H9 (cell line): ENCODE data around the gene ADAMTSL5. TPM values are rescaled to one million over a fixed set of nuclear protein-coding genes. Genes with fewer than 3 reads are reported as not detected.

Experiments used
- DNase-seq: peaks from one replicate; pipeline ENCODE4 v3.0.0-alpha.2; 2017
- H2AFZ ChIP-seq: one replicate; pipeline ENCODE4 v1.6.1; 2013; ENCODE audit warnings: mild to moderate bottlenecking, low read length, control low read depth, moderate library complexity
- H2AK5ac ChIP-seq: 2 replicates; pipeline ENCODE4 v1.6.1; 2013; ENCODE audit warnings: low read length, control low read depth, mixed read lengths; ENCODE audit not compliant: insufficient read length
- H2BK120ac ChIP-seq: one replicate; pipeline ENCODE4 v1.6.1; 2013; ENCODE audit warnings: low read depth, mild to moderate bottlenecking, low read length, control low read depth, inconsistent platforms; ENCODE audit not compliant: poor library complexity, severe bottlenecking
- H2BK12ac ChIP-seq: 2 replicates; pipeline ENCODE4 v1.6.1; 2013; ENCODE audit warnings: low read length, control low read depth, mixed read lengths, low read depth; ENCODE audit not compliant: insufficient read length
- H2BK15ac ChIP-seq: 2 replicates; pipeline ENCODE4 v1.6.1; 2013; ENCODE audit warnings: low read depth, low read length, control low read depth
- H2BK20ac ChIP-seq: one replicate; pipeline ENCODE4 v1.6.1; 2013; ENCODE audit warnings: low read depth, mild to moderate bottlenecking, low read length, control low read depth, inconsistent platforms; ENCODE audit not compliant: poor library complexity, severe bottlenecking
- H2BK5ac ChIP-seq: 2 replicates; pipeline ENCODE4 v1.6.1; 2013; ENCODE audit warnings: low read length, control low read depth, mixed read lengths; ENCODE audit not compliant: insufficient read length
- H3K14ac ChIP-seq: 2 replicates; pipeline ENCODE4 v1.6.1; 2013; ENCODE audit warnings: low read length, control low read depth; ENCODE audit not compliant: insufficient read depth
- H3K18ac ChIP-seq: 2 replicates; pipeline ENCODE4 v1.6.1; 2013; ENCODE audit warnings: low read depth, mild to moderate bottlenecking, mixed read lengths, low read length, control low read depth; ENCODE audit not compliant: insufficient read length
- H3K23ac ChIP-seq: 2 replicates; pipeline ENCODE4 v1.6.1; 2013; ENCODE audit warnings: low read length, control low read depth, mixed read lengths, low read depth; ENCODE audit not compliant: insufficient read length
- H3K23me2 ChIP-seq: 2 replicates; pipeline ENCODE4 v1.6.1; 2013; ENCODE audit warnings: low read depth, mild to moderate bottlenecking, mixed read lengths, low read length, control low read depth; ENCODE audit not compliant: insufficient read length, poor library complexity, severe bottlenecking
- H3K27ac ChIP-seq: 2 replicates; pipeline ENCODE4 v1.5.1; 2013; ENCODE audit warnings: low read length, control low read depth, mixed read lengths, low read depth; ENCODE audit not compliant: insufficient read length
- H3K27me3 ChIP-seq: 2 replicates; pipeline ENCODE4 v1.6.1; 2013; ENCODE audit warnings: low read length, control low read depth, inconsistent platforms; ENCODE audit not compliant: insufficient read depth
- H3K4ac ChIP-seq: 2 replicates; pipeline ENCODE4 v1.6.1; 2013; ENCODE audit warnings: low read depth, mild to moderate bottlenecking, control low read depth, inconsistent platforms, low read length, moderate library complexity
- H3K4me1 ChIP-seq: 2 replicates; pipeline ENCODE4 v1.6.1; 2013; ENCODE audit warnings: low read length, control low read depth, inconsistent platforms; ENCODE audit not compliant: insufficient read depth
- H3K4me2 ChIP-seq: 2 replicates; pipeline ENCODE4 v1.6.1; 2013; ENCODE audit warnings: low read length, control low read depth, mixed read lengths; ENCODE audit not compliant: insufficient read length, insufficient read depth
- H3K56ac ChIP-seq: 2 replicates; pipeline ENCODE4 v1.6.1; 2013; ENCODE audit warnings: low read depth, mild to moderate bottlenecking, mixed read lengths, low read length, control low read depth; ENCODE audit not compliant: insufficient read length
- H3K79me1 ChIP-seq: 2 replicates; pipeline ENCODE4 v1.6.1; 2013; ENCODE audit warnings: low read depth, mild to moderate bottlenecking, moderate library complexity, low read length, control low read depth, inconsistent platforms; ENCODE audit not compliant: insufficient read depth, poor library complexity, severe bottlenecking
- H3K79me2 ChIP-seq: 2 replicates; pipeline ENCODE4 v1.6.1; 2013; ENCODE audit warnings: low read length, control low read depth, inconsistent platforms; ENCODE audit not compliant: insufficient read depth
- H3K9ac ChIP-seq: 2 replicates; pipeline ENCODE4 v1.6.1; 2013; ENCODE audit warnings: low read length, control low read depth, mixed read lengths; ENCODE audit not compliant: insufficient read length; ENCODE audit errors: extremely low read depth
- H3K9me3 ChIP-seq: one replicate; pipeline ENCODE4 v1.6.1; 2013; ENCODE audit warnings: low read depth, low read length, inconsistent platforms; ENCODE audit not compliant: control insufficient read depth
- H3T11ph ChIP-seq: one replicate; pipeline ENCODE4 v1.6.1; 2013; ENCODE audit warnings: mild to moderate bottlenecking, low read length, control low read depth, inconsistent platforms
- H4K20me1 ChIP-seq: one replicate; pipeline ENCODE4 v1.6.1; 2013; ENCODE audit not compliant: control insufficient read depth, insufficient read length, insufficient read depth
- H4K5ac ChIP-seq: 2 replicates; pipeline ENCODE4 v1.6.1; 2013; ENCODE audit warnings: low read depth, mild to moderate bottlenecking, mixed read lengths, low read length, control low read depth; ENCODE audit not compliant: insufficient read length
- H4K8ac ChIP-seq: replicated peaks from 2 replicates; pipeline ENCODE4 v1.6.1; 2013; ENCODE audit warnings: low read length, control low read depth, mixed read lengths, low read depth; ENCODE audit not compliant: insufficient read length
- H4K91ac ChIP-seq: 2 replicates; pipeline ENCODE4 v1.6.1; 2013; ENCODE audit warnings: low read depth, mild to moderate bottlenecking, moderate library complexity, mixed read lengths, low read length, control low read depth; ENCODE audit not compliant: insufficient read length
- H3K27ac Mint-ChIP-seq, 3 experiments: 2 replicates in 2 of 3; 3 replicates in 1 of 3; pipeline ENCODE4 v1.8.0; 2020 to 2021; ENCODE audit warnings: mixed read lengths in 3 of 3, mild to moderate bottlenecking in 1 of 3, moderate library complexity in 1 of 3
- H3K27me3 Mint-ChIP-seq: 2 replicates; pipeline ENCODE4 v1.8.0; 2021; ENCODE audit warnings: low read depth, mild to moderate bottlenecking, moderate library complexity, mixed read lengths
- H3K36me3 Mint-ChIP-seq, 3 experiments: 2 replicates in 2 of 3; 3 replicates in 1 of 3; pipeline ENCODE4 v1.8.0; 2020 to 2021; ENCODE audit warnings: low read depth in 3 of 3, mixed read lengths in 3 of 3; ENCODE audit not compliant: insufficient read depth in 1 of 3
- H3K4me1 Mint-ChIP-seq, 2 experiments: 2 replicates each; pipeline ENCODE4 v1.8.0; 2020; ENCODE audit warnings: mixed read lengths in 2 of 2
- H3K4me3 Mint-ChIP-seq, 2 experiments: 2 replicates in 1 of 2; 3 replicates in 1 of 2; pipeline ENCODE4 v1.8.0; 2020 to 2021; ENCODE audit warnings: mild to moderate bottlenecking in 2 of 2, mixed read lengths in 2 of 2, moderate library complexity in 1 of 2
- H3K9me3 Mint-ChIP-seq, 2 experiments: 2 replicates in 1 of 2; 3 replicates in 1 of 2; pipeline ENCODE4 v1.8.0; 2020; ENCODE audit warnings: mild to moderate bottlenecking in 2 of 2, mixed read lengths in 2 of 2, moderate library complexity in 1 of 2
- CTCF ChIP-seq: fragments of 200-600 bp; sonication (generic); conservative IDR thresholded peaks from 3 replicates; pipeline ENCODE4 v1.8.0; 2021; ENCODE audit warnings: antibody characterized with exemption, mild to moderate bottlenecking
- WGBS: extraction: QIAGEN DNeasy Blood & Tissue Kit; methylation state at CpG from one replicate; pipeline ENCODE4 v1.1.7; 2013; ENCODE audit warnings: missing lambda C conversion rate, low lambda C conversion rate, mixed read lengths; ENCODE audit not compliant: insufficient read length; ENCODE audit errors: extremely low coverage; 5-methylcytosine and 5-hydroxymethylcytosine counted together
- total RNA-seq: library from RNA; stranded (reverse); gene quantifications from 2 replicates; pipeline ENCODE4 v1.2.1, GENCODE V29; 2021

Gene ADAMTSL5
- total RNA-seq, 1 experiment from 2014 or later: 1.5 TPM

GRCh38 chr19:1483979-1484428, 28.8 kb downstream of the ADAMTSL5 start:
- Histone ChIP-seq H4K20me1 (no peaks in the 10 kb centered on the region), H3K27ac (no peak overlapping the region)
- no peak overlapping the region for H3K4me3 Mint-ChIP-seq

More at GRCh38 chr19:1483979-1484428, 28.8 kb downstream of the ADAMTSL5 start:
- TF ChIP-seq CTCF: no peak
- Histone ChIP-seq H3K56ac (no peak overlapping the region), H3K18ac (no peak overlapping the region), H3K9me3 (no peaks in the 10 kb centered on the region), H2AFZ (no peak overlapping the region), H3K4me2 (no peak overlapping the region), H3K4ac (no peak overlapping the region), H2BK12ac (no peak overlapping the region), H4K8ac (no peak overlapping the region), H3T11ph (no peak overlapping the region), H3K27me3 (no peaks in the 10 kb centered on the region), H3K79me2 (no peaks in the 10 kb centered on the region), H2BK20ac (no peak overlapping the region), H2AK5ac (no peak overlapping the region), H3K23me2 (no peaks in the 10 kb centered on the region), H3K9ac (no peak overlapping the region), H4K5ac (no peak overlapping the region), H3K4me1 (no peaks in the 10 kb centered on the region), H2BK15ac (no peak overlapping the region), H2BK120ac (no peak overlapping the region), H4K91ac (no peak overlapping the region), H2BK5ac (no peak overlapping the region), H3K14ac (no peak overlapping the region), H3K23ac (no peak overlapping the region), H3K79me1 (no peaks in the 10 kb centered on the region)
- Mint-ChIP-seq H3K9me3 (no peaks in the 10 kb centered on the region), H3K27me3 (no peaks in the 10 kb centered on the region; the same call in 1 of the 2 replicates), H3K27ac (no peak overlapping the region), H3K4me1 (no peaks in the 10 kb centered on the region; a peak in 1 of 4 replicates), H3K36me3 (peaks cover 0 to 2% (median 0%) of the 10 kb centered on the region in 3 experiments; a peak in 2 of 7 replicates)
- DNase-seq: peak; percentile 30
- WGBS: no CpG with 5 or more reads among the region's 23 CpGs
